Bronchial epithelial cell (primary cell): ENCODE data around the gene ZNF45. TPM values are rescaled to one million over a fixed set of nuclear protein-coding genes. Genes with fewer than 3 reads are reported as not detected.
"Not testable (repeated sequence)": the region's sequence is repeated elsewhere in the genome, so short reads cannot be mapped to it uniquely, and the experiment has no call there.

Source experiments
- DNase-seq: peaks from one replicate; pipeline ENCODE4 v3.0.0-alpha.2; 2010; ENCODE audit warnings: low read depth
- FAIRE-seq: peaks from 2 replicates; lab custom pipeline; 2011; peaks lifted over from hg19 to GRCh38; lab: Jason Lieb, UNC
- H3K27me3 ChIP-seq: 2 replicates; pipeline ENCODE4 v1.5.1; 2011; ENCODE audit warnings: low read length; ENCODE audit not compliant: control insufficient read depth, insufficient read depth
- H3K36me3 ChIP-seq: 2 replicates; pipeline ENCODE4 v1.5.1; 2011; ENCODE audit warnings: low read length; ENCODE audit not compliant: control insufficient read depth, insufficient read depth
- H3K4me3 ChIP-seq: 2 replicates; pipeline ENCODE4 v1.5.1; 2011; ENCODE audit warnings: mild to moderate bottlenecking, low read depth, low read length, control low read depth
- CTCF ChIP-seq: IDR thresholded peaks from 2 replicates; pipeline ENCODE4 v1.5.1; 2011; ENCODE audit warnings: mild to moderate bottlenecking, moderate library complexity, low read length, control low read depth, inconsistent platforms; ENCODE audit not compliant: insufficient read depth, severe bottlenecking
- total RNA-seq: library from RNA; depleted of rRNA; stranded (reverse); fragments of >200 nt; gene quantifications from 2 replicates; pipeline ENCODE4 v1.2.1, GENCODE V29; 2014

The ZNF45 gene
- total RNA-seq, 1 donor from 2014 or later: 13.7 TPM

GRCh38 chr19:43883864-43884263, 51.2 kb downstream of the ZNF45 start, which contains the start of gene ZNF404:
Gene ZNF404, minus strand, starts transcription at chr19:43883964.
- DNase-seq (no peak), FAIRE-seq (no peak)
- TF ChIP-seq CTCF: no peak
- Histone ChIP-seq H3K4me3 (no peak within 1 kb of the TSS), H3K36me3 (no peaks in the 10 kb centered on the region), H3K27me3 (no peaks in the 10 kb centered on the region)

GRCh38 chr19:43880483-43880882, 54.6 kb downstream of the ZNF45 start:
- no peaks in the 10 kb centered on the region for H3K36me3 ChIP-seq
- DNase-seq (no peak), FAIRE-seq (no peak)
- no peak overlapping the region for H3K4me3 ChIP-seq
- H3K27me3 ChIP-seq: no peaks in the 10 kb centered on the region
- TF ChIP-seq CTCF: no peak

GRCh38 chr19:43872547-43873336, 62.3 kb downstream of the ZNF45 start:
- Histone ChIP-seq H3K36me3 (no peaks in the 10 kb centered on the region), H3K4me3 (no peak overlapping the region), H3K27me3 (no peaks in the 10 kb centered on the region)
- DNase-seq (peak; percentile 8), FAIRE-seq (no peak)
- no peak for TF ChIP-seq CTCF

GRCh38 chr19:43866923-43867322, 68.2 kb downstream of the ZNF45 start:
- not testable (repeated sequence) for H3K36me3 ChIP-seq, H3K27me3 ChIP-seq, FAIRE-seq, H3K4me3 ChIP-seq, DNase-seq

Other genes with a start within 250 kb of the ZNF45 start
- gene IRGC, start 219.2 kb downstream of the ZNF45 start, total RNA-seq: not detected in 2 replicates
- 4.0 and 4.7 TPM in 2 replicates for gene SMG9, start 180.3 kb downstream of the ZNF45 start, total RNA-seq
- 0.26 and 9.7 TPM in 2 replicates for gene KCNN4, start 154.3 kb downstream of the ZNF45 start, total RNA-seq
- 0.38 and 0.53 TPM in 2 replicates for gene LYPD5, start 132.8 kb downstream of the ZNF45 start, total RNA-seq
- 9.1 and 12.4 TPM in 2 replicates for gene ZNF283, start 108.0 kb downstream of the ZNF45 start, total RNA-seq
- 1.3 and 2.0 TPM in 2 replicates for gene ZNF404, start 51.3 kb downstream of the ZNF45 start, total RNA-seq
- 4.7 and 6.1 TPM in 2 replicates for gene ZNF221, start 15.9 kb upstream of the ZNF45 start, total RNA-seq
- 8.6 and 9.7 TPM in 2 replicates for gene ZNF155, start 48.9 kb upstream of the ZNF45 start, total RNA-seq
- 3.9 and 4.0 TPM in 2 replicates for gene ZNF230, start 67.7 kb upstream of the ZNF45 start, total RNA-seq
- gene ZNF222, start 90.1 kb upstream of the ZNF45 start, total RNA-seq: 8.2 and 8.7 TPM in 2 replicates
- gene ZNF223, start 116.8 kb upstream of the ZNF45 start, total RNA-seq: 5.8 and 6.1 TPM in 2 replicates
- gene ZNF284, start 136.9 kb upstream of the ZNF45 start, total RNA-seq: 2.3 and 2.4 TPM in 2 replicates
- 24.5 and 27.0 TPM in 2 replicates for gene ZNF224, start 159.1 kb upstream of the ZNF45 start, total RNA-seq
- gene ZNF225, start 178.1 kb upstream of the ZNF45 start, total RNA-seq: 4.2 TPM in 2 replicates
- 6.9 and 9.0 TPM in 2 replicates for gene ZNF234, start 206.3 kb upstream of the ZNF45 start, total RNA-seq
- gene ZNF226, start 229.8 kb upstream of the ZNF45 start, total RNA-seq: 14.0 and 16.5 TPM in 2 replicates